HL-60 (cell line): ENCODE results near the gene PKIB.

Experiments
- DNase-seq, 2 experiments: peaks; one replicate each; pipeline ENCODE4 v3.0.0-alpha.2; 2010 to 2020; ENCODE audit warnings: low read depth in 1 of 2, low spot score in 1 of 2
- H3K27ac ChIP-seq: fragments of 250-450 bp; sonication (Bioruptor Pico); replicated peaks from 2 replicates; pipeline ENCODE4 v1.5.1; 2020; ENCODE audit warnings: mild to moderate bottlenecking, moderate library complexity
- H3K27me3 ChIP-seq: fragments of 250-450 bp; sonication (Bioruptor Pico); 2 replicates; pipeline ENCODE4 v1.5.1; 2021; ENCODE audit warnings: mild to moderate bottlenecking, moderate library complexity; ENCODE audit not compliant: insufficient read depth, poor library complexity, severe bottlenecking
- H3K4me3 ChIP-seq: replicated peaks from 2 replicates; pipeline ENCODE4 v1.5.1; 2011; ENCODE audit warnings: mild to moderate bottlenecking, control low read depth, low read length; ENCODE audit not compliant: insufficient read depth
- CTCF ChIP-seq: IDR thresholded peaks from one replicate; pipeline ENCODE4 v1.5.1; 2011; ENCODE audit warnings: low read length, control low read depth, inconsistent platforms; ENCODE audit not compliant: insufficient read depth
- GABPA ChIP-seq: IDR thresholded peaks from 2 replicates; pipeline ENCODE4 v1.6.1; 2012; ENCODE audit warnings: low read depth
- POLR2AphosphoS5 ChIP-seq: IDR thresholded peaks from 2 replicates; pipeline ENCODE4 v1.6.1; 2012; ENCODE audit warnings: low read depth
- REST ChIP-seq: IDR thresholded peaks from 2 replicates; pipeline ENCODE4 v1.6.1; 2012; ENCODE audit warnings: low read depth; ENCODE audit not compliant: insufficient replicate concordance
- SPI1 ChIP-seq: IDR thresholded peaks from 2 replicates; pipeline ENCODE4 v1.6.1; 2012; ENCODE audit warnings: low read depth, mild to moderate bottlenecking, borderline replicate concordance

PKIB gene

GRCh38 chr6:122718616-122719015 is 108.4 kb downstream of the PKIB start:
- Histone ChIP-seq H3K27me3 (no peaks in the 10 kb centered on the region), H3K4me3 (no peak overlapping the region), H3K27ac (no peak overlapping the region)
- no peak for DNase-seq
- TF ChIP-seq GABPA, result no peak
- TF ChIP-seq POLR2AphosphoS5, result no peak
- TF ChIP-seq REST, result no peak
- no peak for TF ChIP-seq CTCF
- TF ChIP-seq SPI1, result no peak

GRCh38 chr6:122719176-122719575 is 109.0 kb downstream of the PKIB start:
- Histone ChIP-seq H3K4me3 (no peak overlapping the region), H3K27ac (no peak overlapping the region), H3K27me3 (no peaks in the 10 kb centered on the region)
- TF ChIP-seq REST (no peak), POLR2AphosphoS5 (no peak), GABPA (no peak), SPI1 (no peak), CTCF (no peak)
- no peak for DNase-seq

- TF ChIP-seq GABPA (no peak), POLR2AphosphoS5 (no peak), CTCF (no peak), REST (no peak), SPI1 (no peak)
- no peak for DNase-seq
Measured at GRCh38 chr6:122722746-122723145, 112.5 kb downstream of the PKIB start.

More at GRCh38 chr6:122722746-122723145, 112.5 kb downstream of the PKIB start:
- H3K27me3 ChIP-seq, result peaks cover 4% of the 10 kb centered on the region
- no peak overlapping the region for H3K27ac ChIP-seq
- no peak overlapping the region for H3K4me3 ChIP-seq
